Measurements from ENCODE around the gene D2HGDH. TPM values are rescaled to one million over a fixed set of nuclear protein-coding genes. Genes with fewer than 3 reads are reported as not detected.

Gene D2HGDH
- total and polyA plus RNA-seq, 2 of the 13 experiments (the other 11 are each of a cell fraction or from before 2014, with no cell fraction given) = 19.2 to 20.3 TPM

GRCh38 chr2:241797441-241798080 lies 63.1 kb downstream of the D2HGDH start:
- H3K36me3 ChIP-seq (replicated peaks in 1 of 2; ENCODE audit: control insufficient read depth in 1 of 2, insufficient read depth in 2 of 2, low read length in 2 of 2) = no peaks in the 10 kb centered on the region
- no peaks in the 10 kb centered on the region; a peak in 1 of 5 replicates for H3K27me3 ChIP-seq (ENCODE audit: control insufficient read depth in 1 of 2, insufficient read depth in 2 of 2, low read length in 2 of 2)
- no peaks in the 10 kb centered on the region for H4K20me1 ChIP-seq (ENCODE audit: insufficient read depth, low read length)
- no peak overlapping the region for H3K4me3 ChIP-seq (replicated peaks in 1 of 3; ENCODE audit: insufficient read depth in 1 of 3, low read depth in 2 of 3, low read length in 3 of 3)
- H3K9ac ChIP-seq (ENCODE audit: insufficient read depth, low read depth, low read length) = no peak overlapping the region
- peaks cover 24% of the 10 kb centered on the region for H3K4me1 ChIP-seq (ENCODE audit: insufficient read depth, low read length)
- H3K27ac ChIP-seq (ENCODE audit: extremely low read length, insufficient read depth, low read length) = no peak overlapping the region
- no peak for DNase-seq (ENCODE audit: low spot score)
- WGBS (ENCODE audit: low lambda C conversion rate) = 91% methylated on average over 19 of the region's 19 CpGs
- H3K9me3 ChIP-seq (ENCODE audit: low read length) = no peaks in the 10 kb centered on the region
- no peak overlapping the region for H2AFZ ChIP-seq (ENCODE audit: low read length)
- no peaks in the 10 kb centered on the region for H3K79me2 ChIP-seq (ENCODE audit: insufficient read depth, low read length)
- CTCF ChIA-PET (ENCODE audit: low intra/inter-chr PET ratio, low total read pairs) = no interaction called here
- no TSS peak for BruUV-seq (replicated peaks)
- intact Hi-C loops (cut with micrococcal nuclease; ENCODE audit: unreplicated experiment) = no loop called here
- H3K4me2 ChIP-seq (ENCODE audit: low read depth, low read length) = no peak overlapping the region
- in situ Hi-C loops (cut with HindIII; ENCODE audit: extremely low pct_ligation_motif_present, low pct_unique_long_range_greater_than_20kb) = no loop called here
- FAIRE-seq = no peak
- POLR2A ChIA-PET = no interaction called here
- no peak for ATAC-seq
- TF ChIP-seq JARID2 (CRISPR knock-in tag; IDR thresholded peaks at IDR 0.05; ENCODE audit: insufficient replicate concordance) (no peak), RARA (CRISPR knock-in tag; IDR thresholded peaks at IDR 0.05) (no peak), ZNF740 (CRISPR knock-in tag; IDR thresholded peaks at IDR 0.05) (no peak), ESRRA (CRISPR knock-in tag; IDR thresholded peaks at IDR 0.05; ENCODE audit: low read depth) (no peak), POGK (CRISPR knock-in tag; conservative IDR thresholded peaks at IDR 0.05) (no peak), ZNF350 (CRISPR knock-in tag; IDR thresholded peaks at IDR 0.05; ENCODE audit: borderline replicate concordance, low read depth) (no peak), PTBP1 (IDR thresholded peaks at IDR 0.05; ENCODE audit: low read depth, low read length, poor library complexity, severe bottlenecking) (no peak), ZNF337 (CRISPR knock-in tag; IDR thresholded peaks at IDR 0.05; ENCODE audit: borderline replicate concordance, low read depth) (no peak), ZSCAN9 (CRISPR knock-in tag; IDR thresholded peaks at IDR 0.05; ENCODE audit: borderline replicate concordance) (no peak), KLF11 (CRISPR knock-in tag; IDR thresholded peaks at IDR 0.05) (no peak), ZNF891 (CRISPR knock-in tag; IDR thresholded peaks at IDR 0.05) (peak; percentile 72; the same call in 1 of the 2 replicates), ZNF276 (CRISPR knock-in tag; IDR thresholded peaks at IDR 0.05; ENCODE audit: low read depth) (no peak), NRL (CRISPR knock-in tag; IDR thresholded peaks at IDR 0.05; ENCODE audit: borderline replicate concordance) (peak; percentile 35; the same call in 1 of the 2 replicates), CREB3 (CRISPR knock-in tag; IDR thresholded peaks at IDR 0.05) (no peak), ZNF776 (CRISPR knock-in tag; IDR thresholded peaks at IDR 0.05) (no peak), CTCF (CRISPR knock-in tag; IDR thresholded peaks at IDR 0.05) (no peak), ZNF746 (CRISPR knock-in tag; IDR thresholded peaks at IDR 0.05) (0 out of 2 replicates have a peak, but pooled peaks have one; percentile 37), ZFP36L2 (CRISPR knock-in tag; IDR thresholded peaks at IDR 0.05) (no peak)

All from HepG2 (cell line).